H9 (cell line): ENCODE measurements around the gene C16orf74. TPM values are rescaled to one million over a fixed set of nuclear protein-coding genes. Genes with fewer than 3 reads are reported as not detected.

Source experiments
- DNase-seq: peaks from one replicate; pipeline ENCODE4 v3.0.0-alpha.2; 2017
- H2AFZ ChIP-seq: one replicate; pipeline ENCODE4 v1.6.1; 2013; ENCODE audit warnings: mild to moderate bottlenecking, low read length, control low read depth, moderate library complexity
- H2AK5ac ChIP-seq: 2 replicates; pipeline ENCODE4 v1.6.1; 2013; ENCODE audit warnings: low read length, control low read depth, mixed read lengths; ENCODE audit not compliant: insufficient read length
- H2BK120ac ChIP-seq: one replicate; pipeline ENCODE4 v1.6.1; 2013; ENCODE audit warnings: low read depth, mild to moderate bottlenecking, low read length, control low read depth, inconsistent platforms; ENCODE audit not compliant: poor library complexity, severe bottlenecking
- H2BK12ac ChIP-seq: 2 replicates; pipeline ENCODE4 v1.6.1; 2013; ENCODE audit warnings: low read length, control low read depth, mixed read lengths, low read depth; ENCODE audit not compliant: insufficient read length
- H2BK15ac ChIP-seq: 2 replicates; pipeline ENCODE4 v1.6.1; 2013; ENCODE audit warnings: low read depth, low read length, control low read depth
- H2BK20ac ChIP-seq: one replicate; pipeline ENCODE4 v1.6.1; 2013; ENCODE audit warnings: low read depth, mild to moderate bottlenecking, low read length, control low read depth, inconsistent platforms; ENCODE audit not compliant: poor library complexity, severe bottlenecking
- H2BK5ac ChIP-seq: 2 replicates; pipeline ENCODE4 v1.6.1; 2013; ENCODE audit warnings: low read length, control low read depth, mixed read lengths; ENCODE audit not compliant: insufficient read length
- H3K14ac ChIP-seq: 2 replicates; pipeline ENCODE4 v1.6.1; 2013; ENCODE audit warnings: low read length, control low read depth; ENCODE audit not compliant: insufficient read depth
- H3K18ac ChIP-seq: 2 replicates; pipeline ENCODE4 v1.6.1; 2013; ENCODE audit warnings: low read depth, mild to moderate bottlenecking, mixed read lengths, low read length, control low read depth; ENCODE audit not compliant: insufficient read length
- H3K23ac ChIP-seq: 2 replicates; pipeline ENCODE4 v1.6.1; 2013; ENCODE audit warnings: low read length, control low read depth, mixed read lengths, low read depth; ENCODE audit not compliant: insufficient read length
- H3K23me2 ChIP-seq: 2 replicates; pipeline ENCODE4 v1.6.1; 2013; ENCODE audit warnings: low read depth, mild to moderate bottlenecking, mixed read lengths, low read length, control low read depth; ENCODE audit not compliant: insufficient read length, poor library complexity, severe bottlenecking
- H3K27ac ChIP-seq: 2 replicates; pipeline ENCODE4 v1.5.1; 2013; ENCODE audit warnings: low read length, control low read depth, mixed read lengths, low read depth; ENCODE audit not compliant: insufficient read length
- H3K27me3 ChIP-seq: 2 replicates; pipeline ENCODE4 v1.6.1; 2013; ENCODE audit warnings: low read length, control low read depth, inconsistent platforms; ENCODE audit not compliant: insufficient read depth
- H3K4ac ChIP-seq: 2 replicates; pipeline ENCODE4 v1.6.1; 2013; ENCODE audit warnings: low read depth, mild to moderate bottlenecking, control low read depth, inconsistent platforms, low read length, moderate library complexity
- H3K4me1 ChIP-seq: 2 replicates; pipeline ENCODE4 v1.6.1; 2013; ENCODE audit warnings: low read length, control low read depth, inconsistent platforms; ENCODE audit not compliant: insufficient read depth
- H3K4me2 ChIP-seq: 2 replicates; pipeline ENCODE4 v1.6.1; 2013; ENCODE audit warnings: low read length, control low read depth, mixed read lengths; ENCODE audit not compliant: insufficient read length, insufficient read depth
- H3K56ac ChIP-seq: 2 replicates; pipeline ENCODE4 v1.6.1; 2013; ENCODE audit warnings: low read depth, mild to moderate bottlenecking, mixed read lengths, low read length, control low read depth; ENCODE audit not compliant: insufficient read length
- H3K79me1 ChIP-seq: 2 replicates; pipeline ENCODE4 v1.6.1; 2013; ENCODE audit warnings: low read depth, mild to moderate bottlenecking, moderate library complexity, low read length, control low read depth, inconsistent platforms; ENCODE audit not compliant: insufficient read depth, poor library complexity, severe bottlenecking
- H3K79me2 ChIP-seq: 2 replicates; pipeline ENCODE4 v1.6.1; 2013; ENCODE audit warnings: low read length, control low read depth, inconsistent platforms; ENCODE audit not compliant: insufficient read depth
- H3K9ac ChIP-seq: 2 replicates; pipeline ENCODE4 v1.6.1; 2013; ENCODE audit warnings: low read length, control low read depth, mixed read lengths; ENCODE audit not compliant: insufficient read length; ENCODE audit errors: extremely low read depth
- H3K9me3 ChIP-seq: one replicate; pipeline ENCODE4 v1.6.1; 2013; ENCODE audit warnings: low read depth, low read length, inconsistent platforms; ENCODE audit not compliant: control insufficient read depth
- H3T11ph ChIP-seq: one replicate; pipeline ENCODE4 v1.6.1; 2013; ENCODE audit warnings: mild to moderate bottlenecking, low read length, control low read depth, inconsistent platforms
- H4K20me1 ChIP-seq: one replicate; pipeline ENCODE4 v1.6.1; 2013; ENCODE audit not compliant: control insufficient read depth, insufficient read length, insufficient read depth
- H4K5ac ChIP-seq: 2 replicates; pipeline ENCODE4 v1.6.1; 2013; ENCODE audit warnings: low read depth, mild to moderate bottlenecking, mixed read lengths, low read length, control low read depth; ENCODE audit not compliant: insufficient read length
- H4K8ac ChIP-seq: replicated peaks from 2 replicates; pipeline ENCODE4 v1.6.1; 2013; ENCODE audit warnings: low read length, control low read depth, mixed read lengths, low read depth; ENCODE audit not compliant: insufficient read length
- H4K91ac ChIP-seq: 2 replicates; pipeline ENCODE4 v1.6.1; 2013; ENCODE audit warnings: low read depth, mild to moderate bottlenecking, moderate library complexity, mixed read lengths, low read length, control low read depth; ENCODE audit not compliant: insufficient read length
- H3K27ac Mint-ChIP-seq, 3 experiments: 2 replicates in 2 of 3; 3 replicates in 1 of 3; pipeline ENCODE4 v1.8.0; 2020 to 2021; ENCODE audit warnings: mixed read lengths in 3 of 3, mild to moderate bottlenecking in 1 of 3, moderate library complexity in 1 of 3
- H3K27me3 Mint-ChIP-seq: 2 replicates; pipeline ENCODE4 v1.8.0; 2021; ENCODE audit warnings: low read depth, mild to moderate bottlenecking, moderate library complexity, mixed read lengths
- H3K36me3 Mint-ChIP-seq, 3 experiments: 2 replicates in 2 of 3; 3 replicates in 1 of 3; pipeline ENCODE4 v1.8.0; 2020 to 2021; ENCODE audit warnings: low read depth in 3 of 3, mixed read lengths in 3 of 3; ENCODE audit not compliant: insufficient read depth in 1 of 3
- H3K4me1 Mint-ChIP-seq, 2 experiments: 2 replicates each; pipeline ENCODE4 v1.8.0; 2020; ENCODE audit warnings: mixed read lengths in 2 of 2
- H3K4me3 Mint-ChIP-seq, 2 experiments: 2 replicates in 1 of 2; 3 replicates in 1 of 2; pipeline ENCODE4 v1.8.0; 2020 to 2021; ENCODE audit warnings: mild to moderate bottlenecking in 2 of 2, mixed read lengths in 2 of 2, moderate library complexity in 1 of 2
- H3K9me3 Mint-ChIP-seq, 2 experiments: 2 replicates in 1 of 2; 3 replicates in 1 of 2; pipeline ENCODE4 v1.8.0; 2020; ENCODE audit warnings: mild to moderate bottlenecking in 2 of 2, mixed read lengths in 2 of 2, moderate library complexity in 1 of 2
- CTCF ChIP-seq: fragments of 200-600 bp; sonication (generic); conservative IDR thresholded peaks from 3 replicates; pipeline ENCODE4 v1.8.0; 2021; ENCODE audit warnings: antibody characterized with exemption, mild to moderate bottlenecking
- WGBS: extraction: QIAGEN DNeasy Blood & Tissue Kit; methylation state at CpG from one replicate; pipeline ENCODE4 v1.1.7; 2013; ENCODE audit warnings: missing lambda C conversion rate, low lambda C conversion rate, mixed read lengths; ENCODE audit not compliant: insufficient read length; ENCODE audit errors: extremely low coverage; 5-methylcytosine and 5-hydroxymethylcytosine counted together
- total RNA-seq: library from RNA; stranded (reverse); gene quantifications from 2 replicates; pipeline ENCODE4 v1.2.1, GENCODE V29; 2021

The C16orf74 gene
- total RNA-seq, 1 experiment from 2014 or later, result 5.6 TPM

- H3T11ph ChIP-seq, result no peak overlapping the region
- no peak for DNase-seq
- no peak overlapping the region for H2AFZ ChIP-seq
- Mint-ChIP-seq H3K27me3 (peaks cover 3% of the 10 kb centered on the region; the same call in 1 of the 2 replicates), H3K4me1 (peaks cover 22 to 31% of the 10 kb centered on the region in 2 experiments), H3K27ac (no peak overlapping the region), H3K4me3 (no peak overlapping the region), H3K36me3 (no peaks in the 10 kb centered on the region), H3K9me3 (no peaks in the 10 kb centered on the region; a peak in 1 of 5 replicates)
- H3K4ac ChIP-seq, result no peak overlapping the region
- no CpG with 5 or more reads among the region's 5 CpGs for WGBS
- no peak overlapping the region for H2BK12ac ChIP-seq
- no peaks in the 10 kb centered on the region for H4K20me1 ChIP-seq
- H3K14ac ChIP-seq, result no peak overlapping the region
- no peak overlapping the region for H2AK5ac ChIP-seq
- H2BK120ac ChIP-seq, result no peak overlapping the region
- H3K79me1 ChIP-seq, result no peaks in the 10 kb centered on the region
- no peaks in the 10 kb centered on the region for H3K23me2 ChIP-seq
- no peak overlapping the region for H4K5ac ChIP-seq
- H2BK20ac ChIP-seq, result no peak overlapping the region
- no peaks in the 10 kb centered on the region for H3K79me2 ChIP-seq
- H3K18ac ChIP-seq, result no peak overlapping the region
- H3K27ac ChIP-seq, result no peak overlapping the region
- H3K9me3 ChIP-seq, result no peaks in the 10 kb centered on the region
- no peak overlapping the region for H2BK15ac ChIP-seq
- H3K23ac ChIP-seq, result no peak overlapping the region
- no peaks in the 10 kb centered on the region; the same call in 1 of the 2 replicates for H3K4me1 ChIP-seq
- TF ChIP-seq CTCF, result no peak
- H3K27me3 ChIP-seq, result no peaks in the 10 kb centered on the region
- H4K91ac ChIP-seq, result no peak overlapping the region
- H3K4me2 ChIP-seq, result no peak overlapping the region
- H2BK5ac ChIP-seq, result no peak overlapping the region
- H3K9ac ChIP-seq, result no peak overlapping the region
- H3K56ac ChIP-seq, result no peak overlapping the region
- no peak overlapping the region for H4K8ac ChIP-seq
Observed at GRCh38 chr16:85731179-85731578, 19.7 kb downstream of the C16orf74 start.
